Stimulated activated CD4-positive, alpha-beta T cell treated with anti-CD3 and anti-CD28 coated beads, Interleukin-4, amount 100 ng/mL, for 24 hours (primary cell): ENCODE data around the gene COA5.
A peak's percentile ranks its signal among the peaks of the same experiment; 100 is the strongest.

Source experiments
- DNase-seq: peaks from one replicate; pipeline ENCODE4 v3.0.0-alpha.2; 2020

Gene COA5

GRCh38 chr2:98608116-98608961, at the start of gene COA5, which contains the start of gene UNC50:
TSS of gene COA5 (minus strand) at chr2:98608512. CDS start at chr2:98608405, 107 bp downstream.
TSS of gene UNC50 (plus strand) at chr2:98608589. CDS start at chr2:98609760, 1,171 bp downstream.
- peak; percentile 94 for DNase-seq

GRCh38 chr2:98656800-98657199, 48.5 kb upstream of the COA5 start:
- DNase-seq: no peak

- peak; percentile 35 for DNase-seq
These were observed 46.6 kb upstream of the COA5 start for GRCh38 chr2:98654699-98655495.

GRCh38 chr2:98650998-98651397, 42.7 kb upstream of the COA5 start:
- DNase-seq: no peak

- no peak for DNase-seq
These were observed 41.7 kb upstream of the COA5 start for GRCh38 chr2:98649992-98650375.

GRCh38 chr2:98649135-98649991, 41.1 kb upstream of the COA5 start:
- DNase-seq: peak; percentile 87

- DNase-seq: no peak
These were observed 40.1 kb upstream of the COA5 start for GRCh38 chr2:98648451-98648850.

GRCh38 chr2:98647636-98648035, 39.3 kb upstream of the COA5 start:
- DNase-seq: no peak

- no peak for DNase-seq
These were observed 35.3 kb upstream of the COA5 start for GRCh38 chr2:98643496-98644100.

- peak; percentile 58 for DNase-seq
These were observed 29.3 kb upstream of the COA5 start for GRCh38 chr2:98637401-98638147.

- peak; percentile 69 for DNase-seq
These were observed 26.2 kb upstream of the COA5 start for GRCh38 chr2:98634406-98635092.

- no peak for DNase-seq
These were observed 24.0 kb upstream of the COA5 start for GRCh38 chr2:98632351-98632750.

- DNase-seq: no peak
These were observed 15.3 kb upstream of the COA5 start for GRCh38 chr2:98623657-98624056.

GRCh38 chr2:98617149-98617548, 8.8 kb upstream of the COA5 start:
- no peak for DNase-seq

GRCh38 chr2:98615481-98615880, 7.2 kb upstream of the COA5 start:
- DNase-seq: no peak

- no peak for DNase-seq
These were observed 5.9 kb upstream of the COA5 start for GRCh38 chr2:98614024-98614739.

- no peak for DNase-seq
These were observed 771 bp upstream of the COA5 start for GRCh38 chr2:98608962-98609604.

- DNase-seq: no peak
These were observed 584 bp downstream of the COA5 start for GRCh38 chr2:98607741-98608115.

GRCh38 chr2:98607104-98607503, 1.2 kb downstream of the COA5 start:
- DNase-seq: no peak

GRCh38 chr2:98606431-98606830, 1.9 kb downstream of the COA5 start:
- no peak for DNase-seq
